Stomach (tissue), 4 donors: Measurements from ENCODE around the gene RABGEF1.

Experiments used
- POLR2A ChIP-seq, 4 donors: fragments of 450-650 bp; IDR thresholded peaks; one replicate each; pipeline ENCODE4 v1.6.1; 2016; ENCODE audit warnings: antibody characterized with exemption in 4 of 4, control low read depth in 2 of 4, mild to moderate bottlenecking in 1 of 4, moderate library complexity in 1 of 4
- TF ChIP-seq, protein P1 (sequence below), 7 experiments: fragments of 450-650 bp in 4 of 7; fragments of 200-600 bp in 3 of 7; sonication (generic) in 3 of 7; IDR thresholded peaks; one replicate each; pipeline ENCODE4 v1.5.1; 2016 to 2019; ENCODE audit warnings: antibody characterized with exemption in 7 of 7, control low read depth in 2 of 7, mild to moderate bottlenecking in 1 of 7

- no peak for TF ChIP-seq POLR2A (IDR thresholded peaks at IDR 0.05)
- TF ChIP-seq, protein P1, sequence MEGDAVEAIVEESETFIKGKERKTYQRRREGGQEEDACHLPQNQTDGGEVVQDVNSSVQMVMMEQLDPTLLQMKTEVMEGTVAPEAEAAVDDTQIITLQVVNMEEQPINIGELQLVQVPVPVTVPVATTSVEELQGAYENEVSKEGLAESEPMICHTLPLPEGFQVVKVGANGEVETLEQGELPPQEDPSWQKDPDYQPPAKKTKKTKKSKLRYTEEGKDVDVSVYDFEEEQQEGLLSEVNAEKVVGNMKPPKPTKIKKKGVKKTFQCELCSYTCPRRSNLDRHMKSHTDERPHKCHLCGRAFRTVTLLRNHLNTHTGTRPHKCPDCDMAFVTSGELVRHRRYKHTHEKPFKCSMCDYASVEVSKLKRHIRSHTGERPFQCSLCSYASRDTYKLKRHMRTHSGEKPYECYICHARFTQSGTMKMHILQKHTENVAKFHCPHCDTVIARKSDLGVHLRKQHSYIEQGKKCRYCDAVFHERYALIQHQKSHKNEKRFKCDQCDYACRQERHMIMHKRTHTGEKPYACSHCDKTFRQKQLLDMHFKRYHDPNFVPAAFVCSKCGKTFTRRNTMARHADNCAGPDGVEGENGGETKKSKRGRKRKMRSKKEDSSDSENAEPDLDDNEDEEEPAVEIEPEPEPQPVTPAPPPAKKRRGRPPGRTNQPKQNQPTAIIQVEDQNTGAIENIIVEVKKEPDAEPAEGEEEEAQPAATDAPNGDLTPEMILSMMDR (IDR thresholded peaks at IDR 0.05), result no peak
Measured at GRCh38 chr7:66728571-66728970, 12.0 kb upstream of the RABGEF1 start.
